Astrocyte (in vitro differentiated cells and primary cell): ENCODE results near the gene CDS2.

ENCODE experiments used
- EZH2 ChIP-seq: IDR thresholded peaks from 2 replicates; pipeline ENCODE4 v1.6.1; 2012; ENCODE audit warnings: mild to moderate bottlenecking, low read length, inconsistent platforms; ENCODE audit not compliant: insufficient read depth
- TF ChIP-seq, protein P1 (sequence below): IDR thresholded peaks from 2 replicates; pipeline ENCODE4 v1.5.1; 2011; ENCODE audit warnings: low read depth, mild to moderate bottlenecking, inconsistent platforms, low read length, moderate library complexity; ENCODE audit not compliant: insufficient read depth

DNA sequence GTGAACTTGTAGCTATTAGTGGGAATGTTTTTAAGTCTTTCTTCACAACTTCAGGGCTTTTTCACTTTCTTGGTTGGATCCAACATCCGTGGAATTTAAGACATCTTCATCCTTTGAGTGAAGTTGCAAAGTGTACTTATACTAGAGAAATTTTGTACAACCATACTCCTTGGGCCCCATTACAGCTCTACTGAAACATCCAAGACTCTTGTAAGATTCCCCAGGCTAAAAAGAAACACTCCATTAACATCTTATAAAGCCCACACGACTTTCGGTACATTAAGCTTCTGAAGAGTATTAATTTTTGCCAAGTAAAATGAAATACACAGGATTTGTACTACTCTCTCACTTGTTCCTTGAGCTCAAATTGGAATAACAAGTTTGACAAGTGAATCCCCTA, 12.4 kb upstream of the CDS2 start:
- TF ChIP-seq, protein P1, sequence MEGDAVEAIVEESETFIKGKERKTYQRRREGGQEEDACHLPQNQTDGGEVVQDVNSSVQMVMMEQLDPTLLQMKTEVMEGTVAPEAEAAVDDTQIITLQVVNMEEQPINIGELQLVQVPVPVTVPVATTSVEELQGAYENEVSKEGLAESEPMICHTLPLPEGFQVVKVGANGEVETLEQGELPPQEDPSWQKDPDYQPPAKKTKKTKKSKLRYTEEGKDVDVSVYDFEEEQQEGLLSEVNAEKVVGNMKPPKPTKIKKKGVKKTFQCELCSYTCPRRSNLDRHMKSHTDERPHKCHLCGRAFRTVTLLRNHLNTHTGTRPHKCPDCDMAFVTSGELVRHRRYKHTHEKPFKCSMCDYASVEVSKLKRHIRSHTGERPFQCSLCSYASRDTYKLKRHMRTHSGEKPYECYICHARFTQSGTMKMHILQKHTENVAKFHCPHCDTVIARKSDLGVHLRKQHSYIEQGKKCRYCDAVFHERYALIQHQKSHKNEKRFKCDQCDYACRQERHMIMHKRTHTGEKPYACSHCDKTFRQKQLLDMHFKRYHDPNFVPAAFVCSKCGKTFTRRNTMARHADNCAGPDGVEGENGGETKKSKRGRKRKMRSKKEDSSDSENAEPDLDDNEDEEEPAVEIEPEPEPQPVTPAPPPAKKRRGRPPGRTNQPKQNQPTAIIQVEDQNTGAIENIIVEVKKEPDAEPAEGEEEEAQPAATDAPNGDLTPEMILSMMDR = no peak
- TF ChIP-seq EZH2 = no peak
